ENCODE data around the gene NCAPD3.

GRCh38 chr11:134252346-134253187 lies 28.8 kb upstream of the NCAPD3 start:
- TF ChIP-seq MAX (IDR thresholded peaks at IDR 0.05) (no peak), TAF1 (IDR thresholded peaks at IDR 0.05; ENCODE audit: low read depth) (no peak), YY1 (IDR thresholded peaks at IDR 0.05; ENCODE audit: low read depth) (peak; percentile 8; the same call in 1 of the 2 replicates), EGR1 (IDR thresholded peaks at IDR 0.05) (no peak), NFIC (IDR thresholded peaks at IDR 0.05) (no peak), CEBPB (IDR thresholded peaks at IDR 0.05) (no peak), RAD21 (IDR thresholded peaks at IDR 0.05; ENCODE audit: low read depth) (no peak), ZBTB7A (IDR thresholded peaks at IDR 0.05; ENCODE audit: low read depth) (no peak), EP300 (IDR thresholded peaks at IDR 0.05; ENCODE audit: borderline replicate concordance) (no peak), CREB1 (IDR thresholded peaks at IDR 0.05; ENCODE audit: low read depth) (no peak), TCF12 (IDR thresholded peaks at IDR 0.05; ENCODE audit: low read depth) (no peak), TEAD4 (IDR thresholded peaks at IDR 0.05) (no peak), REST (IDR thresholded peaks at IDR 0.05; ENCODE audit: low read depth) (peak; percentile 53; the same call in 1 of the 2 replicates), FOXM1 (IDR thresholded peaks at IDR 0.05; ENCODE audit: borderline replicate concordance, low read depth) (no peak)

Data from Ishikawa (cell line).